GM18498 (cell line): ENCODE measurements around the gene PCYT1B.
"Not testable (repeated sequence)": the region's sequence is repeated elsewhere in the genome, so short reads cannot be mapped to it uniquely, and the experiment has no call there.

ENCODE experiments used
- ATAC-seq: cut with Tn5 transposase; IDR thresholded peaks from one replicate; pipeline ENCODE4 v1.9.1; 2021; ENCODE audit warnings: mild to moderate bottlenecking, moderate library complexity; ENCODE audit not compliant: unreplicated experiment

Gene PCYT1B

DNA sequence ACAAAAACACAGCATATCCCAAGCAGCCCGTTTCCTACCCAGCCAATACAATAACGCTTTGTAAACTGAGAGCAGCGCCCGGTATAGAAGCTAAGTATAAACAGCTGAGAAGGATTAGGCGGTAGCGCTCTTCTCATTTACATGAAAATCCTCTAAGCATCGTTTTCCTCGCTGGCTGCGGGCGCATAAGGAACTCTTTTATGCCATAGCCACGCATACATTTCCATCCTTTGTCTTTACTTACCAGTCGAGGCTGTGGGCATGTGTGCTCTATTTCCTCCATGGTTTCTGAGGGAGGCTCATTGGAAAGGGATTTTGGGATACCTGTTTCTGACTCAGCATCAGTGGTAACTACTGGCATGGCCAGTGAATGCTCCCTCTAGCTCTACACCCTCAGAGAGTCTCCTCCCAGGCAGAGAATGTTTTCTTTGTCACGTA lies 383 bp downstream of the PCYT1B start:
- peak; percentile 2 for ATAC-seq

- ATAC-seq: no peak
Observed at GRCh38 chrX:24646006-24646405, 1.1 kb downstream of the PCYT1B start.

- no peak for ATAC-seq
Observed at GRCh38 chrX:24643116-24643515, 4.0 kb downstream of the PCYT1B start.

DNA sequence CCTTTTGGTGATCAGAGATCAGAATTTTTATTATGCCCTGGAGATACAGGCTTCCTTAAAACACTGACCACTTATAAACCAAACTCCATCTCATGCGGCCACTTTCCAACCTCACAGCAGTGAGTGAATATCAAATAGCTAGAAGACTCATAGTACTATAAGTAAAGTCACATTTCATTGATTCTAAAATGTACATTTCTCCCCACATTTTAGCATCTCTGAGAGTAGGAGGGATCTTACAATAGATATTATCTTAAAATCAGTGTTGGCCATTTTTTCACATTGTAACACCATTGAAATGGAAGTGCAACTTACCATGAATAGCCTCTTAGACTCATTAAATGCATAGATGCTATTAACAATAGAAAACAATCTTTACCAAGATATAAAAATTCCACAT lies 17.4 kb downstream of the PCYT1B start:
- ATAC-seq: no peak

DNA sequence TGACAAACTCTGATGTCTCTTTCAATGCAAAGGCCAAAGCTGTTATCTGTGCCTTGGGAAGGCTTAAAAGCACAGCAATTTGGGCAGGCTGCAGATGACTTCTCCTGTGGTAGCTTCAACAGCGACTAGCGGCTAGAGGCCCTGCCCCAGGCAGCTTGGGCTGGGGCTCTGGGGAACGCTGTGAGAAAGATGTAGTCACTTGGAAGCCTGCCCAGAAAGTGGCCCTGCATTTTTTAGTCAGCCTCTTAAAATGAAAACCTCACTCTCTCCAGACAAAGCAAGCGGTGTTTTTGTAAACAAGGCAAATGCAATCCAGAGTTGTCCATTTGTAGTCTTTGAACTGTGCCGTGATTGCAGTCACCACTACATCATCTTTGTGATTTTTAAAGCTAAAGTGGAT lies 27.5 kb downstream of the PCYT1B start:
- no peak for ATAC-seq

- no peak for ATAC-seq
Observed at GRCh38 chrX:24610516-24610915, 36.6 kb downstream of the PCYT1B start.

DNA sequence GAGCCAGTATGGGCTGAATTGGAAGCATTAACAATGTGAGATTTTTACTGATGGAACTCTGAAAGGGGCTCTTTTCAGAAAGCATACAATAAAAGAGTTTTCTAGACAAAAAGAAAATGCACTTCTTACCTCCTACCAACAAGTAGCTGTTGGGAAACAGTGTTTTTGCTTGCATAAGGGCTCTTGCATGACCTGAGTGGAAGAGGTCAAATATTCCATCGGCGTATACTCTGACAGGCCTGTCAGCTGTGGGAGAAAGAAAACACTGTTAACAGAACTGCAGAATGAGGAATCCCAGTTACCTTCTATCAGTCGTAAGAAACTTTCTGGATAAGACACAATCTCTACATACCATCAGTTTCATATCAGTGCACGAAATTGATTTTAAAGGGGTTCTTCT lies 39.5 kb downstream of the PCYT1B start:
- no peak for ATAC-seq

DNA sequence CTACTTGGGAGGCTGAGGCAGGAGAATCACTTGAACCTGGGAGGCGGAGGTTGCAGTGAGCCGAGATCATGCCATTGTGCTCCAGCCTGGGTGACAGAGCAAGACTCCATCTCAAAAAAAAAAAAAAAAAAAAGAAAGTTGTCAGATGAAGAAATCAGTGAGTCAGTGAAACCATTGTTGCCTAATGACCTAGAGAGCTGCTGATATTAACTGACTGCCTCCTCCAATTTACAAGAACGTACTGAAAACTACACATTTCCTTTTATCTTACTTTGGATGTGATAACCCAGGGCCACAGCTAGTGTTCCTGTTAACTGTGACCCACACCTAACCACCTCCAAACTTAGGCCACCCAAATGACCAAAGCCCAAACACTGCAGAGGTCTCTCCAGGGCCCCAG lies 41.2 kb downstream of the PCYT1B start:
- not testable (repeated sequence) for ATAC-seq

GRCh38 chrX:24603191-24603590 lies 44.0 kb downstream of the PCYT1B start:
- no peak for ATAC-seq

DNA sequence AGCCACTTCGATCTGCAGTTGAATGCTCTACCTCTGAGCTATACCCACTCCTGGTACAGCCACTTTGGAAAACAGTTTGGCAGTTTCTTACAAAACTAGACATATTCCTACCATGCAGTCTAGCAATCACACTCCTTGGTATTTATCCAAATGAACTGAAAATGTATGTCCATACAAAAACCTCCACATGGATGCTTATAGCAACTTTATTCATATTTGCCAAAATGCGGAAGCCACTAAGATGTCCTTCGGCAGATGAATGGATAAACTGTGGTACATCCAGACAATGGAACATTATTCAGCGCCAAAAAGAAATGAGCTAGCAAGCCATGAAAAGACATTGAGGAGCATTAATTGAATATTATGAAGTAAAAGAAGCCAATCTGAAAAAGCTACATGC lies 45.3 kb downstream of the PCYT1B start:
- no peak for ATAC-seq

GRCh38 chrX:24594501-24594900 lies 52.6 kb downstream of the PCYT1B start:
- no peak for ATAC-seq

DNA sequence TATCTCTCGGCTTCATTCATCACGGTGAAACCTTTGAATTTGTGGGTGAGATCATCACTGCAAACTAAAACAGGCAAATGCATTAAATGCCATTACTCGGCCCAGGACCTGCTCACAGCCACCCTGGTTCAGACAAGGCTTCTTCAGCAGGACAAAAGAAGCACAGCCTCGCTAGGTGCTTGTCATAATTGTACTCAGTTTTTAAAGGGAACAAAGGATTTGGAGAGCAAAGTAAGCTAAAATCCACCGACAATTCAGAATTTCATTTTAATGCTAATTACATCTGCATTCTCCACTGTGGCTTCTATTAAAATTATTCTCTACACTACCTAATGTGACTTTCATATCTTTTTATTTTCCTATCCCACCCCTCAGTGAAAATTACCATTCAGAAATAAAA lies 57.0 kb downstream of the PCYT1B start:
- no peak for ATAC-seq

GRCh38 chrX:24577091-24577490 lies 70.1 kb downstream of the PCYT1B start:
- no peak for ATAC-seq

GRCh38 chrX:24575496-24575895 lies 71.7 kb downstream of the PCYT1B start:
- ATAC-seq: no peak

- no peak for ATAC-seq
Observed at GRCh38 chrX:24574743-24575142, 72.4 kb downstream of the PCYT1B start.

GRCh38 chrX:24567169-24567568 lies 80.0 kb downstream of the PCYT1B start:
- ATAC-seq: no peak

GRCh38 chrX:24566240-24566639 lies 80.9 kb downstream of the PCYT1B start:
- no peak for ATAC-seq

GRCh38 chrX:24563291-24564010 lies 83.7 kb downstream of the PCYT1B start:
- ATAC-seq: no peak

- ATAC-seq: no peak
Observed at GRCh38 chrX:24561121-24561520, 86.0 kb downstream of the PCYT1B start.

DNA sequence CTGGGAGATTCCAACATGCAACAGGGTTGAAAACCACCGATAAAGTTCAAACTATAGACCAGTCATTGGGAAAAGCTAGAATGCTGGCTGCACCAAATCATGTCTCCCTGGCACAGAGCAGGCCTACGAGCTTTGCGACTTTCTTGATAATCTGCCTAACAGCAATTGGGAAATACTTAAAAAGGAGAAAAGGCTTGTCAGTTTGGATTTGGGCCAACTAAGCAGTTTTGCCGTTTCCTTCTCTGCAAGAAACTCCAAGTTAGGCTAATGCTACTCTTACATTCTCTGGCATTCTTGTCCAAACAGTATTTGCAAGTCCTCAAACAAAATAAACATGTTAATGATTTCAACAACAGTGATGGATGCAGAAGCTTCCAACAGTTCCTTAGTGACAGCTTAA lies 94.1 kb downstream of the PCYT1B start:
- ATAC-seq: no peak

GRCh38 chrX:24550166-24550565 lies 97.0 kb downstream of the PCYT1B start:
- ATAC-seq: no peak

- ATAC-seq: no peak
Observed at GRCh38 chrX:24547961-24548360, 99.2 kb downstream of the PCYT1B start.

DNA sequence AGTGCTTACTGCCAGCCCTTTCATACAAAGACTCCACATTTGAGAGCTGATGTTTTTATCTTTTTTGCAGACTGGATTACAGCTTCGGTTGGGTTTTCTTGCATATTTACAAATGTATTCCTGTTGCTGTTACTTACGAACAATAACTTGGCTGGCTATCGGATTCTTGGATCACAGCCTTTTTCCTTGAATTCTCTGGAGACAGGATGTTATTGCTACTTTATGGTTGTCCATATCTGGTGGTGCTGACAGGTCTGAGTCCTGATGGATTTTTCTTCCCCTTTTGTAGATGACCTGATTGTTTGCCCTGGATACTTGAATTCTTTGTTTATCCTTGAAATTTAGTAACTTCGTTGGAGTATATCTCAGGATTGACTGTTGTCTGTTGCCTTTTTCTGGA lies 104.4 kb downstream of the PCYT1B start:
- ATAC-seq: no peak
